Stimulated activated CD8-positive, alpha-beta memory T cell treated with anti-CD3 and anti-CD28 coated beads, Interleukin-2, amount 100 ng/mL, for 48 hours (primary cell): ENCODE measurements around the gene MCOLN1.

Source experiments
- DNase-seq, 2 donors: peaks; one replicate each; pipeline ENCODE4 v3.0.0-alpha.2; 2020; ENCODE audit warnings: low read depth in 2 of 2

The MCOLN1 gene

GRCh38 chr19:7502552-7502951 lies 19.9 kb upstream of the MCOLN1 start:
- DNase-seq, result no peak

DNA sequence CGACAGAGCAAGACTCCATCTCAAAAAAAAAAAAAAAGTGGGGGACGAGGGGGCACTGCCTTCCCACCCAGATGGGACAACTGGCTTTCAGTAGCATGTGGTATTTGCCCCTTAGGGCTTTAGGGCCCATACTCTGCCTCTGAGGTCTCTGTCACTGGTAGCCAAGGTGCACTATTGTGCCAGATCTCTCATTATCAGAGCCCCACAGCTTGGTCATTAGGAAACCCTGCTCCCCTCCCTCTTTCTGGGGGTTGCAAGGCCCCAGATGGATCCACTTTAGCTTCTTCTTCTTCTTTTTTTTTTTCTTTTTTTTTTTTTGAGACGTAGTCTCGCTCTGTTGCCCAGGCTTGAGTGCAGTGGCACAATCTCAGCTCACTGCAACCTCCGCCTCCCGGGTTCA lies 17.7 kb upstream of the MCOLN1 start:
- DNase-seq, result no peak

GRCh38 chr19:7505288-7505681 lies 17.1 kb upstream of the MCOLN1 start:
- no peak for DNase-seq

DNA sequence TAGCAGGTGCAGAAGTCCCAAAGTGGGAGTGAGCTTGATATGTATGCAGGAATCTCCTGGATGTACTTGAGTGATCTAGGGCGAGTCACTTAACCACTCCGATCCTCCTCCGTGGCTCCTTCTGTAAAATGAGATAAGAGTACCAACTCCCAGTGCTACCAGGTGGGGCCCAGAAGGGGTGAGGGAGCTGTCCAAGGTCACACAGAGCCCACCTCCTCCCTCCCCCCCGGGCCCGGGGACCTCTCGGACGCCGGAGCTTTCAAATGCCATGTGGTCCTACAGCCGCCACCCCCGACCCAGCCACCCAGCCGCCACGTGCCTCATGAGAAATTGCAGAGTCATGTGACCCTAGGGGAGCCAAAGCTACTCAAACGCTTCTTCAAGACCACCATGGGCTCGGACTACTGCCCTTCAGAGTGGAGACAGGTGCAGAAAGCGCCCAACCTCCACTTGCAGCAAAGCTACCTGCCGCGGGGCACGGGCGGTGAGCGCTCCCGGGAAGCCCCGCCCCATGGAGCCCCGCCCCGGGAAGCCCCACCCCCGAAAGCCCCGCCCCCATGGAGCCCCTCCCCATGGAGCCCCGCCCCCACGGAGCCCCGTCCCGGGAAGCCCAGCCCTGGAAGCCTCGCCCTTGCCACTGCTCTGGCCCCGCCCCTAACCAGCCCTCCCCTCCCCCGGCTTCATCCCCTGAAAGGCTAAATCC lies 16.6 kb upstream of the MCOLN1 start:
- DNase-seq, result no peak

DNA sequence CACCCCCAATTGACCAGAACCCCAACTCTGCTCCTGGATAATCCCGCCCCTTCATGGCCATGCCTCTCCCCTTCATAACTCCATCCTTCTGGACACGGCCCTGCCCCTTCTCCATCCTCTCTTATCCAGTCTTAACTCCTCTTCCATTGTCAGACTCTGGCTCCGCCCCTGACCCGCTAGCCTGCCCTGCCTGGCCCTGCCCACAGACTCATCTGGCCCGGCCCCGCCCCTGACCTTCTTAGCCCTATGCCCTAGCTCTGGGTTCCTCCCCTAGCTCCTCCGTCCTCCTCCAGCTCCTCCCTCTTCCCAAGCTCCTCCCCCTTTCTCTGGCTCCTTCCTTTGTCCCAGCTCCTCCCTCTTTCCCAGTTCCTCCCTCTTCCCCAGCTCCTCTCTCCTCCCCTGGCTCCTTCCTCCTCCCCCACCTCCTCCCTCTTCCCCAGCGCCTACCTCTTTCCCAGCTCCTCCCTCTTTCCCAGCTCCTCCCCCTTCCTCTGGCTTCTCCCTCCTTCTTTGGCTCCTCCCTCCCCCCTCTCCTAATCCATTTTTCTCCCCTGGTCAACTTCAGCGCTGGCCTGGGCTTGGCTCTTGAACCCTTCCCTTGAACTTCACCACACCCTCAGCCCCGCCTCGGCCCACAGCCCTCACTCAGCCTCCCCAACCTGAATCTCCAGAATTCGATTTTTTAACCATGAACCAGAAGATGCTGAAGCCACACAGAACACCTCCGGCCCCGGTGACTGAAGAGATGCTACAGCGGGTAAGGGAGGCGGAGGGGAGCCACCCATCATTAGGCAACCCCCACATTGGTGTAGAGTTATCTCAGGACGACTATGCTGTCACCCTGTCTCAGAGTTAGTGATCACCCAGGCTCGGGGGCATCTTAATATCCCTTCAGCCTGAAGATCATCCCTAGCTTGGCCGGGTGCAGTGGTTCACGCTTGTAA lies 15.8 kb upstream of the MCOLN1 start:
- DNase-seq, result peak; percentile 31 to 52

GRCh38 chr19:7507884-7508283 lies 14.5 kb upstream of the MCOLN1 start:
- DNase-seq, result peak in 1 of 2 donors; percentile 26

GRCh38 chr19:7509625-7510024 lies 12.8 kb upstream of the MCOLN1 start:
- no peak for DNase-seq

- DNase-seq, result no peak
Measured at GRCh38 chr19:7512400-7512851, 10.0 kb upstream of the MCOLN1 start.

- DNase-seq, result no peak
Measured at GRCh38 chr19:7513809-7514642, 8.4 kb upstream of the MCOLN1 start.

GRCh38 chr19:7515110-7515644 lies 7.2 kb upstream of the MCOLN1 start:
- DNase-seq, result no peak

- peak; percentile 48 for DNase-seq
Measured at GRCh38 chr19:7515645-7516151, 6.7 kb upstream of the MCOLN1 start, which contains the start of gene ZNF358. TSS of gene ZNF358 (plus strand) at chr19:7516103. CDS start at chr19:7519243, 3,140 bp downstream.

GRCh38 chr19:7516333-7516732 lies 6.1 kb upstream of the MCOLN1 start:
- DNase-seq, result no peak

- no peak for DNase-seq
Measured at GRCh38 chr19:7516878-7517277, 5.5 kb upstream of the MCOLN1 start.

- no peak for DNase-seq
Measured at GRCh38 chr19:7519361-7520130, 2.9 kb upstream of the MCOLN1 start.

DNA sequence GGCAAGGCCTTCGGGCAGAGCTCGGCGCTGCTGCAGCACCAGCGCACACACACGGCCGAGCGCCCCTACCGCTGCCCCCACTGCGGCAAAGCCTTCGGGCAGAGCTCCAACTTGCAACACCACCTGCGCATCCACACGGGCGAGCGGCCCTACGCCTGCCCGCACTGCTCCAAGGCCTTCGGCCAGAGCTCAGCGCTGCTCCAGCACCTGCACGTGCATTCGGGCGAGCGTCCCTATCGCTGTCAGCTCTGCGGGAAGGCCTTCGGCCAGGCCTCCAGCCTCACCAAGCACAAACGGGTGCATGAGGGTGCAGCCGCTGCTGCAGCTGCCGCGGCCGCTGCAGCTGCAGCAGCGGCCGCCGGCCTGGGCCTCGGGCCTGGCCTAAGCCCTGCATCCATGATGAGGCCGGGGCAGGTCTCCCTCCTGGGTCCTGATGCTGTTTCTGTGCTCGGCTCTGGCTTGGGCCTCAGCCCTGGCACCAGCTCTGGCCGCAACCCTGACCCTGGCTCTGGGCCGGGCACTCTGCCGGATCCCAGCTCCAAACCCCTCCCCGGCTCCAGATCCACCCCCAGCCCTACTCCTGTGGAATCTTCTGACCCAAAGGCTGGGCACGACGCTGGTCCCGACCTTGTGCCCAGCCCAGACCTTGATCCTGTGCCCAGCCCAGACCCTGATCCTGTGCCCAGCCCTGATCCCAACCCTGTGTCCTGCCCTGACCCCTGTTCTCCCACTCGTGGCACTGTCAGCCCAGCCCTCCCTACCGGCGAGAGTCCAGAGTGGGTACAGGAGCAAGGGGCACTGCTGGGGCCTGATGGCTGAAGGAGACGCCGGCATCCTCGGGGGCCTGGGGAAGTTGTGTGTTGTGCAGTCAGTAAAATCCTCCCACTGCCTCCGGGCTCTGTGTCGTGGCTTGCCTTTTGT lies 2.0 kb upstream of the MCOLN1 start:
- no peak for DNase-seq

- DNase-seq, result no peak
Measured at GRCh38 chr19:7521551-7522071, 813 bp upstream of the MCOLN1 start.

DNA sequence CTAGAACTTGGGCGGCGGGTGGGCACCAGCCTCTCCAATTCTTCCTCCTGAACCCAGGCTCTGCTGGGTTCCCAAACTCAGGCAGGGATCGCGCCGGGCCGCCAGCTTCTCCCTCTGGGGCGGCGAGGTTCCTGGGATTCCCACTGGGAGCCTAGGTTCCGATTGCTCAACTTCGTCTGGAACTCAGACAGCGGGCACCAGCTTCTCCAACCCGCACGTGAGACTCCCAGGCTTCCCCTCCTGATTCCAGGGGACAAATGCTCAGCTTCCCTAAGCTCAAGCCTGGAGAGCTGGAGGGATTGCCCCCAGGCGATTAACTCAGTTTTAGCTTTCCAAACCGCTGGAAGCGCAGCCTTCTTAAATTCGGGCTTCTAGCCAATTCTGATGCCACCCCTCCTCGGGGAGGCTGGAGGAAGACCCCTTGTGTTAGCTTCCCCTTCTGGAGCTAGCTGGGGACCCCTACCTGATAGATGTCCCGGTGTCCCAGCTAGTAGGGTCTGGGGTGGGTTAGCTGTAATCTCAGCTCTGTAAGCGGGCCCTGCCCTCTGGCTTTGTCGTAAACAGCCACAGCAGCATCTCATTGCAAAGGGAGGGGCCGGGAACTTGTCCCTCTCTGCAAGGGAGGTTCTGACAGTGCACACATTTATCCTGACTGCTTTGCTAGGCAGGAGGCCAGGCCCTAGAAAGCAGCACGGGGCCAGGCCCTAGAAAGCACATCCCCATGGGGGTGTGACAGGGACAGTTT lies 671 bp downstream of the MCOLN1 start:
- no peak for DNase-seq

DNA sequence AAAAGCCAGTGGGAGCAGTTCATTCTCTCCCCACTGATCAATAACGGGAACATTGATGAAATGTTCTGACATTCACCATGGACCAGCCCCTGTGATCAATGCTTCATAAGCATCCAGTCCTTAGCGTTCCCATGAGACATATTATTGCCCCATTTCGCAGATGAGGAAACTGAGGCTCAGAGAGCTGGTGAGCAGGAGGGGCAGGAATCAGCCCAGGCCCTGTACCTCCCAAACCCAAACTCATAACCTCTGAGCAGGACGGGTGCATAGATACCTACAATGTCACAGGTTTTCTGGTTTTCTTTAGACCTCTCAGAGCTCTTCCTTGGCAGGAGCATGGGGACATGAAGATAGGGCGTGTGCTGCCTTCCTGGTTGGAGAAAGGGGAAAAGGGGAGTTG lies 2.1 kb downstream of the MCOLN1 start:
- no peak for DNase-seq
